ENCODE measurements around the gene WNT3A.

Gene WNT3A

DNA sequence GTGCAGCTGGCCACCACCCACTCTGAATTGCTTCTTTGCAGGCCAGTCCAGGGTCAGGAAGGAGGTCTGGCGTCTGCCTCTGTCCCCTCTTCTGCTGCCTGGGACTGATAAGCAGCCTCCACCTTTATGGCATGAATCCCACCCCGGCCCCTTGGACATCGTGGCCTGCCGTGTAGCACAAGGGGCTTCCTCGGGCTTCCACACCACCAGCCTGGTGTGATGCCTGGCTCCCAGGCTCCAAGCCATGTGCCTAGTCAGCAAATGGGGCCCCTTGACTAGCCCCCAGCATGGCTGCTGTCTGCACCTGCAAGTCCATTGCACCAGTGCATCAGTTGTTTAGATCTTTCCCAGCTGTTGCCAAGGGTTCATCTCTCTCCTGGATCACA is 65.9 kb downstream of the WNT3A start:
- DNase-seq: no peak

DNA sequence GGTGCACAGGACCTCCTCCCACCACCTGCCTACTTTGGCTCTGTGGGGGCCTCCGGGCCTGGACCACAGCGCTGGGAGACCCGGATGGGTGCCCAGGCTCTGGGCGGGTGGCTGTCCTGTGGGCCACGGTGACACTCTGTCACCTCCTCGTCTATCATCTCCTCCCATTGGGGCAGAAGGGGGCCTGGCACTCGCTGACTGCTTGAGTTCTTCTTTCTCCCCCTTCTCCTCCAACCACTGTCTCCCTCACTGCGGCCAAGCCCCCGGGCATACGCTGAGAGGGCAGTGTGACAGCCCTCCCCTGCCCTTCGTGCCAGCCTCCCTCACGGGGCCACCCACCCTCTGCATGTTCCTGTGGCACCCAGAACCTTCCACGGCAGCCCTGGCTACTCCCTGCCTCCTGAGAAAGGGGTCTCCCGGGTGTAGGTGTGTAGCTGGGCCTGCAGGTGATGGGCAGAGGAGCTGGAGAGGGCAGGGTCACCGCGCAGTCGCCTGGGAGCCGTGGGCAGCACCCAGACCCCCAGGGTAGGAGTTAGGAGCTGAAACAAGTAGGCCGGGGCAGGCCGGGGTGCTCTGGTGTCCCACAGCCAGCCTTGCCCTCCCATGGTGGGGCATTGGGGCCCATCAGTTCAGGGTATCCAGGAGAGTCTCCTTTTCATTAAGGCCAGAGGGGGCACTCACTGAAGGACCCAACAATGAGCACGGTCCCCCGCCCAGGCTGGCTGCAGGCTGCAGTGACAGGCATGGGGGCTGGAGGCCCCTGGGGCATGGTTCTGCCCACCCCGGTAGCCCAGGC is 66.5 kb downstream of the WNT3A start:
- no peak for DNase-seq

DNA sequence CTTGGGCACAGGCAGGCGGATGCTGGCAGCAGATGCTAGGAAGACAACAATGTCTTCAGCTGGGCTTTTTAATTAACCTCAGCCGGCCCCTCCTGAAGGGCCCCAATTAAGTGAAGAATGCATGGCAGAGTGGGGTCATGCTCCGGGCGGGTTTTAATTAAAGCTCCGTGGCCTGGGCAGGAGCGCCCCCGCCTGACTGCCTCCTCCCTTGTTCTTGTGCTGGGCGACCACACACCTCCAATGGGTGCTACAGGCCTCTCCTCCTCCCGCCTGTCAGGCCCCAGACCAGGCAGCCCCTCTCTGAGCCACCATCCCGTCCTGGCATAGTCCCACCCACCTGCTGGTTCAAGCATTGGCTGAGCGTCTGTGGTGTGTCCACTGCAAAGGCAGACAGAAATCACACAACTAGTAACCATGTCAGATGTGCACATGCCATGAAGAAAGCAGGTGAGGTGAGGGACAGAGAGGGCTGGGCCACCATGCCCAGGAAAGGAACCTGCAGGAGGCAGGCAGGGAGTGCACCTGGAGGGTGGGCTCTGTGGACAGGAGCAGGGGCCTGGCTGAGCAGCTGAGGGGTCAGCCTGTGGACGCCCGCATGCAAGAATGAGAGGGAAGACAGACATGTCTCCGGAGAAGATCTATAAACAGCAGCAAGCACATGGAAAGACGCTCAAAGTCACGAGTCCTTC is 67.2 kb downstream of the WNT3A start:
- DNase-seq: no peak

DNA sequence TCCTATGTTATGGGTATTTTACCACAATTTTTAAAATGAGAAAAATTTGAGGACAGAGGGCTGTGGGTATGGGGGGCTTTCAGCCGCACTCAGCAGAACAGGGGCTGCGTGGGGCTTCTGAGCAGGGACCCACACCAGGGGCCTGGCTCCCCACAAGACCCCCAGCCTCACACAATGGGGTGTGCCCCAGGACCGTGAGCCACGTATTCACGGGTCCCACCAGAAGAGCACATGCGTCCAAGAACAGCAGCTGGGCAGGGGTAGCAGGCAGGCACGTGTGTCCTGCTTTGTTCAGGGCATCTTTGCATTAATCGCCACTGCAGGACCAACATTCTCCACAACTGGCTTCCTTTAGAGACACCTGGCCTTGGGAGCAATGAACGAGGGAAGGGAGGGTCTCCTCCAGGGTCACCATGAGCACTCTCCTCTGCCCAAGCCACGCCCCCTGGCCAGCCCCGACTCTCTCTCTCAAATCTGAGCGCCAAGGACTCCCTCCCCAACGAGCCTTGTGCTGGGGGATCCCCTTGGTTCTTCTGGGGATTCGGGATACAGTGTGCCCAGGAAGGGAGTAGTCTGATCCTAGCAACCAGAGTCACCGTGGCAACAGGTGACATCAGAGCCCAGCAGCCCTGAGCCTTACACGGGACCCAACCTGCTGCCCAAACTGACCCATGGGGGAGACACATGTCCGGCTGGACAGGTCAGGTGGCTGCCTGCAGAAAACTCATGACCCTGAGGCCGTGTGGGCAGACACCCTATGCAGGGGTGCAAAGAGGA is 68.3 kb downstream of the WNT3A start:
- no peak for DNase-seq

DNA sequence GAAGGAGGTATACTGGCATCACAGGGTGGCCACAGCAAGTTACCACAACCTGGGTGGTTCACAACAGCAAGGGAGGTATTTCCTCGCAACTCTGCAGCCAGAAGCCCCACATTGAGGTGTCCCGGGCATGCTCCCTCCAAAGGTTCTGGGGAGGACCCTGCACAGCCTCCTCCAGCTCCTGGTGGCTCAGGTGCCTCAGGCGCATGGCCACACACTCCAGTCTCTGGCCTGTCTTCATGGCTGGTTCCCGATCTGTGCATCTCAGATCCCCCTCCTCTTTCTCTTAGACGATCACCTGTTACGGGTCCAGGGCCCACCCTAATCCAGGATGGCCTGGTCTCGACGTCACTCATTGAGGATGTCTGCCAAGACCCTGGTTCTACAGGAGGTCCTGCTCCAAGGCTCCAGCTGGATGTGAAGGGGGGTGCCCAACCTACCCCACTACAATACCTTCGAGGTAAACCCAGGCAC is 69.0 kb downstream of the WNT3A start:
- no peak for DNase-seq

DNA sequence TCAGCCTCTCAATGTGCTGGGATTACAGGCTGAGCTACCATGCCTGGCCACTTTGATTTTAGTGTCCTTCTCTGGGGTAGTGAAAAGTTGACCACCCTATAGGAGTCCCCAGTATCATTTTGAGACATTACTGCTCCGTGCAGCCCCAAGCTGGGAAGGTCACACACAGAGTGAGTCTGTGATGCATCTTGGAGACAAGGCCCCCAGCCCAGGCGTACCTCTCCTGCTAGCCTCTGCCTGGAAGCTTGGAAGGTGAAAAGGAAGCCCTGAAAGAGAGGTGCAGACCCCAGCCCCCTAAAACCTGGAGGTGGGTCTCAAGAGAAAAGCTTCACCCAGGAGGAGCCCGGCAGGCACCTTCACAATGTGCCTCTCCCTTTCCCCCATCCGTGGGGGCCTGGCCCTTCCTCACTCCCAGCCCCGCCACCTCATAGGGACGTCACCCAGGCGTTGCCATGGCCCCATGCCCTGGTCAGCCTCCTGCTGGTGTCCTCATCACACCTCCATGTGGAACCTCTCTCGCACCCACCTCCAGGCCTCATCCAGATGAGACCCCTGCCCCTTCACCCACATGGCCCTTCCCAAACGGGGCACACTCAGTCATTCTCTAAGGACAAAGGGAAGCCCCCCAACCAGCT is 70.1 kb downstream of the WNT3A start:
- no peak for DNase-seq

DNA sequence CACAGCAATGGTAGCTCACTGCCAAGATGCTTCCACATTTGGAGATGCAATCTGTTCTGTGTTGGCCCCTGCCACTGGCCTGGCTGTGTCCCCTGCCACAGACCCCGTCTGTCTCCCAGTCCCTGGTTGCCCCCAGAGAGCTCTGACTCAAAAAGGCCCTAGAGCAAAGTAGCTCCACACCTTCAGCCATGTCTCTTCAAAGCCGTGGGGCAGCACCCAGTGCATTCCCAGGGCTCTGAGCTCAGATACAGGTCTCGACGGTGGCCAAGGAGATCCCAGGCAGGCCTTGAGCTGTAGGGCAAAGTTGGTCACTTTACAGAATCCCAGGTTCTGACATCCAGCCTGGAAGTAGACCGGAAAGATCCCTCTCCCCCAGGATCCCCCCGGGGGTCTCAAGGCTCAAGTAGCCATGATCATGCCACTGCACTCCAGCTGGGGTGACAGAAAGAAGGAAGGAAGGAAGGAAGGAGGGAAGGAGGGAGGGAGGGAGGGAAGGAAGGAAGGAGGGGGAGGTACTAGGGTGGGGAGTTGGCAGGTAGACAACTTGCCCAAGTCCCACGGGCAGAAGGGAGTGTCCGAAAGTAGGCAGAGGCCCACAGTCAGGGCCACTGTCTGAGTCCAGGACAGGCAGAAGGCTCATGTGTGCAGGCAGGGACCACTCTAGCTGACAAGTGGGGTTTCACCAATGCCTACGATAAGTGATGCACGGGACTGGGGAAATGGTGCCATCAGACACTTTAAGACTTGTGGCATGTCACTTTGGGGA is 71.0 kb downstream of the WNT3A start:
- no peak for DNase-seq

DNA sequence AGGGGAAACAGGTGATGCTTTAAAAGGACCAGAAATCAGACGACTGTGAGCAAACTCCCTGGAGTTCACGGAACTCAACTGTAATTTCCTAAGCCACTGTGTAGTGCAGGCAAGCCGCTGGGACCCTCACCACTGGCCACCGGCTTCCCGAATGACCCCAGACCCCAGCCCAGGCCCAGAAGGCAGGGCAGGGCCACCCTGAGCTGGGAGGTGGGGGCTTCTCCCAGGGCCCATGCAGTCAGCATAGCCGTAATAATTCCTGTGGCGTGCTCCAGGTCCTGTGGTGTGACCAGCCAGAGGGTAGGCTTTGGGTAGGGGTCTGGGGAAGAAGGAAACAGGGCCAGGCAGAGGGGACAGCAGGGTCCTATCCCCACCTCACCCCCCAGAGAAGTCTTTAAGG is 72.2 kb downstream of the WNT3A start:
- DNase-seq: no peak

DNA sequence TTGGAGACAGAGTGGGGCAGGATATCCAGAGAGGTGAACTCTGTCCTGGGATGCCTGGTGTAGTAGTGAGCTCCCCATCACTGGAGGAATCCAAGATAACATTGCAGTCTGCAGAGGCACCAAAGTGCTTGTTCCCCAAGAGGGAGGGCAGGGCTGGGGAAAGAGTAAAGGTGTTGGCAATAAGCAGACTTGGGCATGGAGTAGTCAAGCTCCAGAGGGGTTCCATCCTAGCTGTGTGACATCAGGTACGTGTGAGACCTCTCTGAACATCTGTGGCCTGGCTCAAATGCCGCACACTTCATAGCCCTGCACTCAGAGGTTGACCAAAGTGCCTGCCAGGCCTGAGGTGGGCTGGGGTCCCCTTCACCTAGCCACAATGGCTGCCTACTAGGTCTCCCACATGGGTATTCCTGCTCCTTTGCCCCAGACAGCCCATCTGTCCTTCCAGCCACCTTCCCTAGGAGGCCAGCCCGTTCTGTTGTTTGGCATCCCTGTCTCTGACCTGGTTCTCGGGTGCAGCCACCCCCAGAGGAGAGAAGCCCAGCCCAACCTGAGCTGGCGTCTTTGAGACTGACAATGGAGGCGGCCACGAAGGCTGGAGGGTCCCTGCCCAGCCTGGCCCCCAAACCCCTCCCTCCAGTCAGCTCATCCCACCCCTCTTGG is 72.9 kb downstream of the WNT3A start:
- DNase-seq: no peak

DNA sequence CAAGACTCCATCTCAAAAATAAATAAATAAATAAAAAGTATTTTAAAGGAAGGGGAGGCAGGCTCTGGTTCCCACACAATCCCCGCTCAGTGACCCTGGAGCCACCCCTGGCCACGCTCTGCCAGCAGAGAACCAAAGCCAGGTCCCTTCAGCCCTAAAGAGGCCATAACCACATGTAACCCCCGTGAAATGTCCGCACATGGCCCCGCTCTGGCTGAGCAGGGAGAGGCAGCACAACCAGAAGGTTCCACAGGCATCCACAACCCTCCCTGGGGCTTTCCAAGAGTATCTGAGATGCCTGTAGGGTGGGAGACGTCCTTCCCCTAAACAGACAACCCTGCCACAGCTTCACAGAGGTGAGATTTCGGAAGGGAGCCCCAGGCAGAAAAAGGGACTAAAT is 74.3 kb downstream of the WNT3A start:
- no peak for DNase-seq

DNA sequence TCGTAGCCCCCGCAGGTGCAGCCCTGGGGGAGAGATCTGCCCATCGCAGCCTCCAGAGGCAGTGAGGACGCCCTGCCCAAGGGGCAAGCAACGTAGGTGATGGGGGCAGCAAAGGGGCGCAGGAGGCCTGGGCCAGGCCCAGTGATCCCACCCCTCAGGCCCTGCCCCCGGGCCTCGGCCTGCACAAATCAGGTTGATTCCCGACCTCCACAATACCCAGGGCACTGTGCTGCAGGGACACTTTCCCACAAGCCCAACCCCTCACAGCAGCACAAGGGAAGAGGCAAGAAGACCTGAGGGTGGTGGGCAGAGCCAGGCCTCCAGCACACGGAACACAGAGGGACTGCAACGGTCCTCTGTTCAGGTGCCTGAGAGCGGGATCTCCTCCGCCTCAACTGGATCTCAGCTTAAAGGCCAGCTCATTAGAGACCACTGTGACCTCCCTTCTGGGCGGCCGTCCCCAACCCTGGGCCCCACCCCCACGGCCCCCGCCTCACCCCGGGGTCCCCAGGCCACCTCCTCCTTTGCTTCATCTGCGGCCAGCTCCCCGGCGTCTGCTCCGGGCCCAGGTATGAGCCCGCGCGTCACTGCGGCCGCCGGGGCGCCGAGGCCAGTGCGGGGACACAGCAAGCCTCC is 74.9 kb downstream of the WNT3A start:
- no peak for DNase-seq

DNA sequence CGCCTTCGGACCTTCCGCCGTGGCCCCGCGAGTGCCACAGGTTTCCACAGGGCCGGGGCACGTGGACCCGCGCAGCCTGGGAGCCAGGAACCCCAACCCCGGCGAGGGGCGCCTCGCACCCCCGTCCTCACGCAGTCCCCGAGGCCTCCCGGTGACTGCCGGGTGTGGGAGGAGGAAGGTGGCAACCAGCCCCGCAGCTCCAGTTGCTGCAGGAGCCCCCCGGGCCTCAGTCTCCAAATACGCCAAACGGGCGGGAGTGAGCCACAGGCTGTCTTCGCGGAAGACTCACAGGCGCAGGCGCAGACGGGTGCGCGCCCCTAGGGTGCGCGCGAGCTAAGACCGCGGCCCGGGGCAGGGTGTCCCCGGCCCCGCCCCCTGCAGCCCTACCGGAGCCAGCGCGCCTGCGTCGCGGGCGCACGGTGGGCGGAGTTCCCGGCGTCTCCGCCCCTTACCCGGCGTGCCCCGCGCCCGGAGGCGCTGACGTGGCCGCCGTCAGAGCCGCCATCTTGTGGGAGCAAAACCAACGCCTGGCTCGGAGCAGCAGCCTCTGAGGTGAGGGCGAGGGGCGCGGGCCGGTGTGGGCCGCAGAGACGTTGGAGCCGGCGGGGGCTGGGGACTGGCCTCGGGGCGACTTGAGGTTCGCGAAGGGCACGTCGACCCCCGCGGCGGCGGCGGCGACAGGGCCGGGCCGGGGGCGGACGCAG is 75.6 kb downstream of the WNT3A start, which contains the start of gene ARF1:
TSS of gene ARF1 (plus strand) at position 495 of the 704 bp plus-strand sequence. CDS start 14,407 bp downstream, outside the sequence.
- DNase-seq: peak; percentile 93

DNA sequence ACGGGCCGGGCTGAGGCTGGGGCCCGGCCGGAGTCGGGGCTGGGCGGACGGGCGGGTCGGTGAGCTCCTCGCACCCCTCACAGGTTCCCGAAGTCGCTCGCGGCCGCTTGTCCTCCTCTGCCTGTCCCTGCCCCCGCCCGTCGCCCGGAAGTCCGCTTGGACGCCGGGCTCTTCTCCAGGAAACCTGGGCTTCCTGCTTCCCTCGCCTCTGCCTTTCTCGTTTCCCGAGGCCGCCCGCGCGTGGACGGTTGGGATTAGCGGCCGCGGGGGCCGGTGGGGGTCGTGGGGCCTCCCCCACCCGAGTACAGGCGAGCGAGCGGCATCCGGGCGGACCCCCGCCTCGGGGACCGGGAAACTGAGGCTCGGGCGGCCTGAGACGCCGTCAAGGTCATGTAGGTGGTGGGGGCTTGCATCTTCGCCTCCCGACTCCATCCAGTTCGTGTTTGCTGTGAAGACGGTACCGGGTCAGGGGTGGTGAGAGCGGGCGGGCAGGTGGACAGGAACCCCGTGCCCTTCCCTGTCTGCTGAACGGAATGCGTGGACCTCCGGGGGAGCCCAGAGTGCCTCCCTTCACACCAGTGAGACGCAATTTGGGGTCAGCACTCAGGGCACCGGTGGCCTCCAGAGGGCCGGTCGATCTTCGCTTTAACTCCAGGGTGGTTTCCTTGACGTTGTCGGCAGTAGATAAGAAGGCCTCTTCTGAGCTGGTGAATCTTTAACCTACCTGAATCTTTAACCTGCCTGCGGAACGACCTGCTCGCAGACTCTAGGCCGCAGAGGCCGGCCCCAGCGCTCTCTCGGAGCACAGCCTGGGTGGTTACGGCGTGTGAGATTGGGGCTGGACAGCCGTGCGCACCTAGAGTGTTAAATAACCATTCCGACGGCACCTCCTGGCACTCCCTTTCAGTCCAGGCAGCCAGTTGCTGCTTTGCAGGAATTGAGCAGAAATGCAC is 76.4 kb downstream of the WNT3A start:
- peak; percentile 46 for DNase-seq

DNA sequence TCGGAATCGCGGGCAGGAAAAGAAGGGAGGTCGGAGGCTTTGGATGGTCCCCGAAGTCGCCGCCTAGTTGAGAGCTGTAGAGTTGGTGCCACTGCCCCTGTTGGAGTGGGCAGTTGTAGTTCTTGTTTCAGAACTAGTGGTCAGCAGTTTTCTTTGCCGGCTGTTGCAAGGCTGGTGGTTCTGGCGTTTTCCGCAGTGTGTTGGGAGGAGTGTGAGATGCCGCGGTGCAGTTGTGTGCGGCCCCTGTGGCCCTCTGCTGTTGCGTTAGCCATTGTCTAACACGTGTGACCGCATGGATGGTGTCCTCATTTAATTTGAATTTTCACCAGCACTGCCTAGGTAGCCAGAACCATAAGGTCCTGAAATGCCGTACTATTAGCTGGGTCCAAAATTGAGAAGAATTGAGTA is 77.1 kb downstream of the WNT3A start:
- no peak for DNase-seq

DNA sequence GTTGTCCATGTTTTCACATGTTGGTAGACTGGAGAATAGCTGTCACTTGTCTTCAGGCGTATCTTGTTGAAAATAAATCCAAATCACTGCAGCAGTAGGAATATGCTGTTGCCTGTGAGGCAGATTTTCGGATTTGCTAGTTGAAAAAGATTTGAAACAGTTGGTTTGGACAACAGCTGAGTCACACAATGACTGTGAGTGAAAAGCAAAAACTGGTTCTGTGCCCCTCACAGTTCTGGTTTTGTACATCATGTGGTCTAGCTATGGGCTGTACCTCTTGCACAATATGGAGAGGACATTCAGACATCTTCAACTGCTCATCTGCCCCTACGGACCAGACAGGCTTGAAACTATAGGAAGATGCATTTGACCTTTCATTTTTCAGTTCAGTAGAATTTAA is 77.5 kb downstream of the WNT3A start:
- DNase-seq: peak; percentile 66

DNA sequence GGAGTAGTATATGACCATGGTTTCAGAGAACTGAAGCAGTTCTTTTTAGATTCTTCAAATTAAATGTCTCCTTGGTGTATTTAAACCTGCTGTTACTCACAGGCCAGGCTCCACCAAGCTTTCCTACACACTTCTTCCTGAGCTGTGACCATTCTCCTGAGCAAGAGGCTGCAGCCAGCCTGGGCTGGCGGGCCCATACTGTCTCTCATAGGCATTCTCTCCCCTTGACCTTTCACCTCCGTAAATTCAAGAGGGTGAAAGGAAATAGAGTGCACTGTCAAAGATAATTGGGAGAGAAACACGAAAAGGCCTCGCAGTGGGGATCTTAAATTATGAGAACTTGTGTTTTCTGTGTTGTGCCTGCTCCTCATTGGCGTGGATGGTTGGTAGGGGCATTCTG is 78.0 kb downstream of the WNT3A start:
- DNase-seq: no peak

DNA sequence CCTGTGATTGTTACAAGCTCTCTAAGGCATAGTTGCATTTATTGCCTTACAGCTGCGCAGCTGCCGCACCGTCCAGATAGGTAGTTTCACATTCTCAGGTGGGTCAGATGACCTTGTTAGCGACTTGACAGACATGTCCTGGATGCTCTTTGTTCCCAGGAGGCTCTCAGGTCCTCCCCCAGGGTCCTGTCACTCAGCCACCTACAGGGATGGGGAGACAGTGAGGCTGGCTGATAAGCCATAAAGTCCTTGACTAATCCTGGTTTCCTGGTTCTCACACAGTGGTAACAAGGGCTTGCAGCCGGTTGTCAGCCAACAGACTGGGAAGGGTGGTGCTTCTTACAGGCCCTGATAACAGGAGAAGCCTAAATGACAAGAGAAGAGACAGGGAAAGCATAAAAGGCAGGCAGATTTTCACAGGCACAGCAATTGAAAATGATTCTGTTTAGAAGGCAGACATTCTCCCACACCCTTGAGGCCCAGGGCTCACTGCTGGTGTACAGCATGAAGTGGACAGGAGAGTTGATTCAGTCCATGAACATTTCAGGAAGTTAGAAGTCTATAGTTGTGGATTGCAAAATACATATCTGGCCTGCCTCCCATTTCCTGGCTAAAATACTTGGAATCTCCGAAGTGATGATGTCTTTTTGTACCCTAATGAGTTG is 78.6 kb downstream of the WNT3A start:
- peak; percentile 80 for DNase-seq

DNA sequence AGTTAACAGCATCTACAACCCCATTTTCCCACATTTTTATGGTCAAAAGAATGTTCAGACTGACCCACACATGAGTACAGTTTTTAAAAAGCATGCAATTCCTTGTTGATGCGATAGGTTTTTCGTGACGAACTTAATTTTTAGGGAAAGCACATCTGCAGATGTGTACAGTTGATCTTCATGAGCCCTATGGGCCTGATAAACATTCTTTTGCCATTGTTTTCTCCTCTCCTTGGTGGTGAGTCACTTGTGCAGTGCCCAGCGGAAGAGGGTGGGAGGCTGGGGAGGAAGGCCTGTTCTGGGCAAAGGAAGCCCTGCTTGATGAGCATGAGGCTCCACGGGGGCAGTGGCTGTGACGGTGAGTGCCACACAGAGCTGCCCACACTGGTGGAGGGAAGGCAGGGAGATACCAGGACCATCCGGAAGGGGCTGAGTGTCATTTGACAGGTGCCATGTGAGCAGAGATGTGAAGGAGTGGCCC is 81.0 kb downstream of the WNT3A start:
- peak; percentile 34 for DNase-seq

Measured in fibroblast of upper back skin (primary cell).